GM23338 (cell line): ENCODE results near the gene NKAIN2. TPM values are rescaled to one million over a fixed set of nuclear protein-coding genes. Genes with fewer than 3 reads are reported as not detected.

Source experiments
- ATAC-seq: fragments of 200-7000 bp; cut with Tn5 transposase; 3 replicates; pipeline ENCODE4 v1.9.1; 2020
- DNase-seq: peaks from one replicate; pipeline ENCODE4 v3.0.0-alpha.2; 2015; ENCODE audit warnings: low spot score
- H2AFZ ChIP-seq: fragments of 200-600 bp; sonication (generic); 2 replicates; pipeline ENCODE4 v1.8.0; 2016; ENCODE audit warnings: antibody characterized with exemption, mild to moderate bottlenecking, moderate library complexity
- H3F3A ChIP-seq: fragments of 200-600 bp; sonication (generic); replicated peaks from 2 replicates; pipeline ENCODE4 v1.8.0; 2017; ENCODE audit warnings: antibody characterized with exemption, mixed run types, low read depth
- H3K27ac ChIP-seq: fragments of 200-600 bp; sonication (generic); 2 replicates; pipeline ENCODE4 v1.6.1; 2016; ENCODE audit warnings: low read depth
- H3K27me3 ChIP-seq: fragments of 200-600 bp; sonication (generic); 2 replicates; pipeline ENCODE4 v1.8.0; 2016; ENCODE audit warnings: mild to moderate bottlenecking, mixed run types, moderate library complexity; ENCODE audit not compliant: insufficient read depth
- H3K36me3 ChIP-seq: fragments of 200-600 bp; sonication (generic); 2 replicates; pipeline ENCODE4 v1.8.0; 2016; ENCODE audit warnings: mild to moderate bottlenecking; ENCODE audit not compliant: insufficient read depth
- H3K4me1 ChIP-seq: fragments of 200-600 bp; sonication (generic); 2 replicates; pipeline ENCODE4 v1.8.0; 2016; ENCODE audit warnings: mild to moderate bottlenecking, moderate library complexity; ENCODE audit not compliant: insufficient read depth
- H3K4me2 ChIP-seq: fragments of 200-600 bp; sonication (generic); 2 replicates; pipeline ENCODE4 v1.7.1; 2017; ENCODE audit warnings: mixed run types
- H3K4me3 ChIP-seq: fragments of 200-600 bp; sonication (generic); 2 replicates; pipeline ENCODE4 v1.6.1; 2016; ENCODE audit warnings: mixed run types
- H3K79me2 ChIP-seq: fragments of 200-600 bp; sonication (generic); replicated peaks from 2 replicates; pipeline ENCODE4 v1.8.0; 2017; ENCODE audit warnings: mild to moderate bottlenecking; ENCODE audit not compliant: insufficient read depth
- H3K9me2 ChIP-seq: fragments of 200-600 bp; sonication (generic); 2 replicates; pipeline ENCODE4 v1.8.0; 2017; ENCODE audit not compliant: insufficient read depth
- H4K20me1 ChIP-seq: fragments of 200-600 bp; sonication (generic); replicated peaks from 2 replicates; pipeline ENCODE4 v1.8.0; 2017; ENCODE audit warnings: mild to moderate bottlenecking; ENCODE audit not compliant: insufficient read depth
- H3K27ac Mint-ChIP-seq: 2 replicates; pipeline ENCODE4 v1.8.0; 2020; ENCODE audit warnings: inconsistent platforms, mild to moderate bottlenecking, moderate library complexity, mixed read lengths
- H3K27me3 Mint-ChIP-seq: 3 replicates; pipeline ENCODE4 v1.8.0; 2022; ENCODE audit warnings: low read depth, mild to moderate bottlenecking, moderate library complexity, mixed read lengths, inconsistent platforms; ENCODE audit not compliant: insufficient read depth, poor library complexity
- H3K36me3 Mint-ChIP-seq: 3 replicates; pipeline ENCODE4 v1.8.0; 2021; ENCODE audit warnings: low read depth, mild to moderate bottlenecking, inconsistent platforms, moderate library complexity, mixed read lengths
- H3K4me1 Mint-ChIP-seq: 3 replicates; pipeline ENCODE4 v1.8.0; 2020; ENCODE audit warnings: mild to moderate bottlenecking, inconsistent platforms, mixed read lengths
- H3K4me3 Mint-ChIP-seq: 3 replicates; pipeline ENCODE4 v1.8.0; 2021; ENCODE audit warnings: moderate library complexity, mild to moderate bottlenecking, inconsistent platforms, mixed read lengths
- H3K9me3 Mint-ChIP-seq: 3 replicates; pipeline ENCODE4 v1.8.0; 2020; ENCODE audit warnings: moderate library complexity, mild to moderate bottlenecking, inconsistent platforms, mixed read lengths
- CREB1 ChIP-seq: fragments of 250-450 bp; sonication (Bioruptor Pico); IDR thresholded peaks from 2 replicates; pipeline ENCODE4 v1.5.0; 2020; ENCODE audit warnings: low read depth, mild to moderate bottlenecking, moderate library complexity
- CTCF ChIP-seq, 2 experiments: fragments of 200-600 bp in 1 of 2; sonication (generic) in 1 of 2; conservative IDR thresholded peaks; 2 replicates each; pipeline versions ENCODE4 v1.5.1 to v1.6.1; 2016 to 2017; ENCODE audit warnings: antibody characterized with exemption in 2 of 2, low read depth in 2 of 2, mild to moderate bottlenecking in 2 of 2, moderate library complexity in 1 of 2
- JUNB ChIP-seq: IDR thresholded peaks from one replicate; pipeline ENCODE4 v1.6.1; 2016; ENCODE audit warnings: antibody characterized with exemption; ENCODE audit not compliant: unreplicated experiment
- ZNF462 ChIP-seq: fragments of 250-450 bp; sonication (Bioruptor Pico); IDR thresholded peaks from 2 replicates; pipeline ENCODE4 v1.5.0; 2020; ENCODE audit warnings: mild to moderate bottlenecking, moderate library complexity
- polyA plus RNA-seq: library from polyadenylated mRNA; unstranded; fragments of >200 nt; fragmentation: Nextera tagmentation; extraction: Ambion mirVana; gene quantifications from 2 replicates; pipeline ENCODE4 v1.2.1, GENCODE V29; 2016
- total RNA-seq: library from RNA; depleted of rRNA; stranded (reverse); fragments of >200 nt; shearing (Covaris generic); gene quantifications from 2 replicates; pipeline ENCODE4 v1.2.3, GENCODE V29; 2014

NKAIN2 gene
- total and polyA plus RNA-seq, 2 experiments from 2014 or later: 0.39 to 1.1 TPM

GRCh38 chr6:124768224-124768623 is 964.6 kb downstream of the NKAIN2 start:
- Histone ChIP-seq H2AFZ (no peak overlapping the region), H3K27me3 (no peaks in the 10 kb centered on the region), H3K4me2 (no peak overlapping the region), H3K36me3 (no peaks in the 10 kb centered on the region), H3K4me3 (no peak overlapping the region), H3K9me2 (no peaks in the 10 kb centered on the region), H3F3A (no peaks in the 10 kb centered on the region), H3K4me1 (peaks cover 5% of the 10 kb centered on the region; the same call in 1 of the 2 replicates), H4K20me1 (no peaks in the 10 kb centered on the region), H3K27ac (no peak overlapping the region), H3K79me2 (no peaks in the 10 kb centered on the region)
- ATAC-seq (no peak), DNase-seq (no peak)
- Mint-ChIP-seq H3K4me1 (peaks cover 9% of the 10 kb centered on the region; the same call in 2 of the 3 replicates), H3K27ac (no peak overlapping the region), H3K27me3 (no peaks in the 10 kb centered on the region), H3K4me3 (no peak overlapping the region), H3K36me3 (no peaks in the 10 kb centered on the region), H3K9me3 (no peaks in the 10 kb centered on the region)
- TF ChIP-seq CREB1 (CRISPR knock-in tag): no peak
- TF ChIP-seq JUNB: no peak
- no peak for TF ChIP-seq CTCF (conservative IDR thresholded peaks at IDR 0.05; ENCODE audit: low read depth in 2 of 2)
- no peak for TF ChIP-seq ZNF462 (CRISPR knock-in tag)
